ENCODE results near the gene PPM1H. TPM values are rescaled to one million over a fixed set of nuclear protein-coding genes. Genes with fewer than 3 reads are reported as not detected.

Gene PPM1H
- total RNA-seq, 4 donors from 2014 or later: 0.83 to 3.0 (median 2.3) TPM

- intact Hi-C loops (cut with DNase I): no loop called here
- Histone ChIP-seq H3K4me1 (no peaks in the 10 kb centered on the region), H3K9me3 (no peaks in the 10 kb centered on the region), H3K36me3 (no peaks in the 10 kb centered on the region), H3K27ac (replicated peaks in 1 of 4) (no peak overlapping the region), H3K27me3 (no peaks in the 10 kb centered on the region), H3K4me3 (no peak overlapping the region)
- WGBS: 90% methylated on average over 3 of the region's 3 CpGs
- no peak for DNase-seq (ENCODE audit: extremely low spot score)
- TF ChIP-seq EP300 (IDR thresholded peaks at IDR 0.05) (no peak), CTCF (IDR thresholded peaks at IDR 0.05) (no peak), POLR2A (IDR thresholded peaks at IDR 0.05; ENCODE audit: low read depth) (no peak), POLR2AphosphoS5 (IDR thresholded peaks at IDR 0.05) (no peak)
These were observed 156.8 kb downstream of the PPM1H start for GRCh38 chr12:62778187-62778586.

- whole genome bisulfite sequencing: 88% methylated on average over 2 of the region's 2 CpGs
- no peaks in the 10 kb centered on the region for H3K27me3 ChIP-seq
- no peak overlapping the region for H3K27ac ChIP-seq (replicated peaks in 1 of 4)
- H3K4me3 ChIP-seq: no peak overlapping the region
- intact Hi-C loops (cut with DNase I): no loop called here
- no peaks in the 10 kb centered on the region for H3K9me3 ChIP-seq
- TF ChIP-seq CTCF (IDR thresholded peaks at IDR 0.05) (no peak), POLR2A (IDR thresholded peaks at IDR 0.05; ENCODE audit: low read depth) (no peak), EP300 (IDR thresholded peaks at IDR 0.05) (no peak), POLR2AphosphoS5 (IDR thresholded peaks at IDR 0.05) (no peak)
- H3K36me3 ChIP-seq: no peaks in the 10 kb centered on the region
- no peak for DNase-seq (ENCODE audit: extremely low spot score)
- H3K4me1 ChIP-seq: no peaks in the 10 kb centered on the region
These were observed 158.0 kb downstream of the PPM1H start for GRCh38 chr12:62776997-62777396.

GRCh38 chr12:62776575-62776974 lies 158.4 kb downstream of the PPM1H start:
- TF ChIP-seq POLR2A (IDR thresholded peaks at IDR 0.05; ENCODE audit: low read depth) (no peak), CTCF (IDR thresholded peaks at IDR 0.05) (no peak), EP300 (IDR thresholded peaks at IDR 0.05) (no peak), POLR2AphosphoS5 (IDR thresholded peaks at IDR 0.05) (no peak)
- no peak for DNase-seq (ENCODE audit: extremely low spot score)
- Histone ChIP-seq H3K27me3 (no peaks in the 10 kb centered on the region), H3K36me3 (no peaks in the 10 kb centered on the region), H3K27ac (replicated peaks in 1 of 4) (no peak overlapping the region), H3K4me3 (no peak overlapping the region), H3K9me3 (no peaks in the 10 kb centered on the region), H3K4me1 (peaks cover 0 to 2% (median under 1%) of the 10 kb centered on the region in 4 donors)
- intact Hi-C loops (cut with DNase I): no loop called here

GRCh38 chr12:62774794-62775193 lies 160.2 kb downstream of the PPM1H start:
- Histone ChIP-seq H3K4me1 (peaks cover 0 to 17% (median 12%) of the 10 kb centered on the region in 4 donors), H3K36me3 (no peaks in the 10 kb centered on the region), H3K4me3 (no peak overlapping the region), H3K9me3 (no peaks in the 10 kb centered on the region), H3K27ac (replicated peaks in 1 of 4) (no peak overlapping the region), H3K27me3 (no peaks in the 10 kb centered on the region)
- DNase-seq (ENCODE audit: extremely low spot score): no peak
- 83% methylated on average over 8 of the region's 8 CpGs for WGBS
- TF ChIP-seq POLR2AphosphoS5 (IDR thresholded peaks at IDR 0.05) (no peak), CTCF (IDR thresholded peaks at IDR 0.05) (no peak), EP300 (IDR thresholded peaks at IDR 0.05) (no peak), POLR2A (IDR thresholded peaks at IDR 0.05; ENCODE audit: low read depth) (no peak)
- intact Hi-C loops (cut with DNase I): no loop called here

GRCh38 chr12:62772416-62772955 lies 162.5 kb downstream of the PPM1H start:
- no peak for DNase-seq (ENCODE audit: extremely low spot score)
- H3K4me3 ChIP-seq: no peak overlapping the region
- H3K27me3 ChIP-seq: no peaks in the 10 kb centered on the region
- H3K27ac ChIP-seq (replicated peaks in 1 of 4): no peak overlapping the region
- WGBS: 100% methylated on average over 4 of the region's 4 CpGs
- no peaks in the 10 kb centered on the region for H3K9me3 ChIP-seq
- intact Hi-C loops (cut with DNase I): no loop called here
- TF ChIP-seq EP300 (IDR thresholded peaks at IDR 0.05) (no peak), POLR2A (IDR thresholded peaks at IDR 0.05; ENCODE audit: low read depth) (no peak)
- no peaks in the 10 kb centered on the region for H3K36me3 ChIP-seq
- peaks cover 0 to 17% (median 12%) of the 10 kb centered on the region in 4 donors for H3K4me1 ChIP-seq
